ENCODE data around the gene PWP2.
"Not testable (repeated sequence)": the region's sequence is repeated elsewhere in the genome, so short reads cannot be mapped to it uniquely, and the experiment has no call there.

The PWP2 gene

DNA sequence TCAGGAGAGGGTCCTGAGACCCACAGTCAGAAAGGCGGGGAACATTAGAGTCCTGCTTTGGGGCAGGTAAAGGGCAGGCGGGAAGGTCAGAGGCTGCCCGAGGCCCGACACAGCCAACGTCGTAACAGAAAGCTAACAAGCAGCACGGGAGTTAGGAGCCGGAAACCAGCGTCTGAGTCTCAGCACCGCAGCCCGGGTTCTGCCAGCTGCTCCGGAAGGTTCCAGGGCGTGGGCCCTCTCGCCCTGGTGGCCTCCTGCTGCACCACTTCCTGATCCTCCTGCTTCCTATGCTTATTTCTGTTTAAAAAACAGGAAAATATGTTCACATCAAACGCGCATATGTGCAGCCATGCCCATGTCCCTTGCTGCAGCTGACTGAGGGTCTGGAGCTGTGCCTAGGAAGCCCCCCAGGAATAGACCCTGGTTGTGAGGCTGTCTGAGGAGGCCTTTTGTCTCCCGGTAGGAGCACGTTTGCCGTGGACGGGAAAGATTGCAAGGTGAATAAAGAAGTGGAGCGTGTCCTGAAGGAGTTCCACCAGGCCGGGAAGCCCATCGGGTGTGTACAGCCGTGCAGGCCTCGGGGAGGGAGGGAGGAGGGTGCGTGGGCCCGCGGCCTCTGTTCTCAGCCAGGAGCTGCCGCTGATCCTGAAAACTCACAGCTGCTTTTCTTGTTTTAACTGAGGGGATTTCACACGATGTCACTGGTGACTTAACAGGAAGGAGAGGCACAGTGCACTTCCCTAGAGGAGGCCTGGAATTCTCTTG lies 32.8 kb downstream of the PWP2 start:
- DNase-seq, result not testable (repeated sequence)

DNA sequence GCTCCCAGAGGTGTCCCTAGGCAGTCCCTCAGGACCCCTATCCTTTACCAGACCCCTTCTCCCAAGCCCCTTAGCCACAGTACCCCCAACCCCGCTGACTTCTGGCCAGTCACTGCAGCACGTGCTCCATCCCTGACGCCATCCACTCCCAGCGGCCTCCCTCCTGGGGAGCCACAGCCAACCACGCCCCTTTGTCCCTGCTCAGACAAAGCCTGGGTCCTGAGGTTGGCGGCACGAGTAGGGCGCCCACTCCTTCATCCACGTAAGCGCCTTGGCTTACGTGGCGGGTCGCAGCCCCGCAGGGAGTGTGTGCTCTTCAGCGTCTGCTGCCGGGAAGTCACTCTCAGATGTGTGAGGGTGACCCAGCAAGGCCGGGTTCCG lies 33.3 kb downstream of the PWP2 start:
- DNase-seq, result not testable (repeated sequence)

DNA sequence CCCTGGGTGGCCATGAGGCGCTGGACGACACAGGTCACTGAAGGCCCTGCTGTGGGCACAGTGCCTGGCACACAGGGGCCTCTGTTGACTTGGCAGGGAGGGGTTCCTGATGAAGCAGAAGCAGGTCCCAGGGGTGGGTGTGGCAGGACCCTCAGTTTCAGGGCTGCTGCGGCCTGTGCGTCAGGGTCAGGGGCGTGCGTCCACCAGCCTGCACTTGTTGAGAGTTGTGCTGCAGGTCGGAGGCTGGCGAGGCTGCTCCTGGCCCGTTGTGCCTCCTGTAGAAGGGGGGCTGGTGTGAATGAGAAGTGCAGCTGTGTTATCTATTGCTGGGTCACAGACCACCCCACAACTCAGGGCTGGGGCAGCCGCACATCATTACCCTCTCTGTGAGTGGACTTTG lies 35.3 kb downstream of the PWP2 start:
- DNase-seq, result not testable (repeated sequence)

DNA sequence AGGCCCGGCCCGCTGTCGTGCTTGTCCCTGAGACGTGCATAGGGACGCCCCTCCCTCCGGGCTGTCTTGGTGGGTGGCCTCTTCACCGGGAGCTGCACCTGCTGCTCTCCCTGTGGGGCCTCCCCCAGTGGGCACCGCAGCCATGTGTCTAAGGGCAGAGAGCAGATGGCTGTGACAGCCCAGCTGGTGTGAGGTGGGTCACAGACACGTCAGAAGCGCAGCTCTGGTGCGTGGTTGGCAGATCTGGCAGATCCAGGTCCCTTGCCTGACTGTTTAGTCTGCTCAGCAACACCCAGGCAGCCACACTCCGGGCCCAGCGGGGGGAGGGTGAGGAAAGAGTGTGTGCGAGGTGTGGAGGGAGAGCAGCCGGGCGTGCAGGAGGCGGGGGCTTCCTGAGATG lies 36.2 kb downstream of the PWP2 start:
- DNase-seq, result not testable (repeated sequence)

DNA sequence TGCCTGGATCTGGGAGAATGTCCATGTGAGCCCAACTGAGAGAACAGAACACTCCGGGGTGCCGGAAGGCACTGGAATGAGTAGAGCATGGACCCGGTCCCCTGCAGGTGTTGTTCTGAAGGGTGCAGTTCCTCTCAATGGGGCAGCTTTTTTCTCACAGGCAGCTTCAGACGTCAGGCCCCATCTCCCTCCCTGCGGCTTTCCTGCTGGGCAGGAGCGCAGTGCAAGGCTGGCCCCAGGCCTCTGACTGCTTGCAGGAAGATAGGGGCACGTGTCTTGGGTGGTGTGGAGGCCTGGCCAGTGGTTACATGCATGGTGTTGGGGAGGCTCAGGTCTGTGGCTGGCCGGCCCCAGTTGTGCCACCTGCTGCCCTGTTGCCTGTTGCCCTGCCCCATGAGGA lies 36.8 kb downstream of the PWP2 start:
- DNase-seq, result not testable (repeated sequence)

DNA sequence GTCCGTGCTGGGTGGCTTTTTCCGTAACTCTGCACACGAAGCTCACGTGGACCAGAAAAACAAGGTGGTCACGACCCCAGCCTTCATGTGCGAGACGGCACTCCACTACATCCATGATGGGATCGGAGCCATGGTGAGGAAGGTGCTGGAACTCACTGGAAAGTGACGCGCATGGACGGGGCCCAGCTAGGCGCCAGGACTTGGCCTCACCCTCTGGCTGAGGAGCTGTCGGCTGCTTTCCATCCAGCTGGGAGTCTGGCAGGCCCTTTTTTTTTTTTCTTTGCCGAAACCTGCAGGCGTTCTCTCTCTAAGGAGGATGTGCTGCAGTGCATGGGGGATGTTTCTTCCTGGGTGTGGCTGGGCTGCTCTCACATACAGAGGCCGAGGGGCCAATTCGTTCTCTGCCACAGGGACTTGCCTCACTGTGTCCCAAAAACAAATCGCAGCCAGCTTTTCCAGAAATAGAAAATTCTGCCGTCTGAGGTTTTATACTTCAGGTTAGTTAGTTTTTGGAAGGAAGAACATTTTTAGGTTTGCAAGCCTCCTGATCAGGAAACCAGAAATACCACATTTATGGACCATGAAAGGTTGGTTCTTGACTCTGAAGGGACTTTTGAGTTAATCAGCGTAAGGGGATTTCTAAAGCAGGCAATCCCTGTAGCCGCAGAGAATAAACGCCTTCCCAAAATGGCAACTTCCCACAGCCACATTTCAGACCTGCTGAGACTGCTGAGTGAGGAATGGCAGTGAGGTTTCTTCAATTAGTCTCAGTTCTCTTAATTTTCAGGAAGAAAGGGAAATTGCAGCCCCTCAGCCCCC lies 37.8 kb downstream of the PWP2 start:
- not testable (repeated sequence) for DNase-seq

DNA sequence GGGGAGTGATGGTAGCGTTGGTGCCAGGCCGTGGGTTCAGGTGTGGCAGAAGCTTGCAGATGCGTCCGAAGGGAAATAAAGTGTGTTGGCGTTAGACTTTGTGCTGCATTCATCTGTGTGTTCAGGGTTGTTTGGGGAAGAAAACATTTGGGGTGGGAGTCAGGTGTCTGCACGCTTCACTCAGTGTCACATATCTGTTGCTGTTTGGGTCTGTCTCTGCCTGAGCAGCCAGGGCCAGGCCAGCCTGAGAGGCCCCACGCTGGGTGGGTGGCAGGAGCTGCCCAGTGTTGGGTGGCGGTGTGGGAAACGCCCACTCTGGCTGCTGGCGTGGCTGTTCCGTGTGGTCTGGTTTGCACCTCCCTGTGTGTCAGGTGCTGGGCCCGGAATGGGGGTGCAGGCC lies 38.4 kb downstream of the PWP2 start:
- not testable (repeated sequence) for DNase-seq

DNA sequence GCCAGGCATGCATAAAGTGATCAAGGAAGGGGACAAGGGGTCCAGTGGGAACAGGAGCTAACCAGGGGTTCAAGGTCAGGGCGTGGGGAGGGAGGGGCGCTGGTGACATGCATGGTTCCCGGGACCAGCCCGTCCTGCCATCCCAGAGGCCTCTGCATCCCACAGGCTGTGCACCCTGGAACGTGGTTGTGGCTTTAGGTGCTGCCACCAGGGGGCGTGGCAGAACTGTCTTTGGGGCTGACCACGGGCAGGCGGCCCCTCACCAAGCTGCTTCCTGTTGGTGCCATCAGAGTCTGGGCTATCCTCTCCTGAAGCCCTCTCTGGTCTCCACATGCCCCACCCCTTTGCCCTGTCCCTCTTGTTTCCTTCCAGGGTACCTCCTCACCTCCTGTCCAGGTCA lies 39.9 kb downstream of the PWP2 start:
- DNase-seq, result not testable (repeated sequence)

DNA sequence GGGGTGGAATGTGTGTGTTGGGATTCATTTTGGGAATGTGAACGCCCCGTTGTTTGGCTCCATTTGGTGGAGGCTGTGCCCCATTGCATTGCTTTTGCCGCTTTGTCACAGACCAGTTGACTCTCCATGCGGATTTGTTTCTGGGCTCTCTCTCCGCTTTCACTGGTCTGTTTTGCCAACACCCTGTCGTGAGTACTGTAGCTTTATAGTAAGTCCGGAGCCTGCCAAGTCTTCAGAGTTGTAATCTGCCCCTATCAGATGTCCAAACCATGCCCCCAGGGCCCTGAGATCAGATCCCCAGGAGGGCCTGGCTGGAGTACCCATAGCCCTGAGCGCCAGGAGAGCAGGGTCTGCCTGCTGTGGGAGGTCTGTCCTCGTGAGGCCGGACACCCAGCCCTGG lies 43.1 kb downstream of the PWP2 start:
- not testable (repeated sequence) for DNase-seq

DNA sequence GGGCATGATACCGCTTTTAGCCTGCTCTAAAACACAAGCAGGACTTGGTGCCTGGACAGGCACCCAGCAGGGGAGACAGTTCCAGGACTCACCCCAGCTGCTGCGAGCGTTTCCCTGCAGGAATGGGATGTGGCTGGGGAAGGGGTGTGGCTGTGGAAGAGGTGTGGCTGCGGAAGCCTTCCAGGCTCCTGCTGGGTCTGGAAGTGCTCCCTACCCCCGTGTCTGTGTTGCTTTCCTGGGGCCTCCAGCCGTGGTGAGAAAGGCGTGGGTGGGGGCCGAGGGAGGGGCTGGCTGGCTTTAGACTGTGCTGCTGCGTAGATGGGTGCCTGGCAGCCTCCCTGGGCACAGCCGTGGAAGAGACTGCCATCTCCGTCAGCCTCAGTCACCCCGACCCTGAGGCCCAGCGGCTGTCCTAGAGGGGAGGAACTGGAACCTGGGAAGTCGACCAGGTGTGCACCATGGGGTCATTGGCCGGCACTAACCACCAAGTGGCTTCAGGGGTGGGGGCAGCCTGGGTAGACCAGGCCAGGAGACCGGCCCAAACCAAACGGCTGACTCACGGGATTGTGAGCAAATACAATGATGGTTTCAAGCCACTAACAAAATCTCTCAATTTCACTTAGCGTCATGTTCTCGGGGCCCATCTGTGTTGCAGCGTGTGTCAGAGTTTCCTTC lies 46.2 kb downstream of the PWP2 start:
- DNase-seq, result not testable (repeated sequence)

DNA sequence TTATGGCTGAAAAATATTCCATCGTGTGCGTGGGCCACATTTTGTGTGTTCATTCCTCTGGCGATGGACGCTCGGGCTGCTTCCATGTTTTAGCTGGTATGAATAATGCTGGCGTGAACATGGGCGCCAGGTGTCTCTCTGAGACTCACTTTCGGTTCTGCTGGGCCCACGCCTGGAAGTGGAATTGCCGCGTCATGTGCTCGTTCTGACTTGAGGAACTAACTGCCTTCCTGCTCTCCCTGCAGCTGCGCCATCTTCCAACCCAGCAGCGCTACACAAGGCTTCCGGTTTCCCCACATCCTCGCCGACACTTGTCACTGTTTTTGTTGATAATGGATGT lies 46.7 kb downstream of the PWP2 start:
- not testable (repeated sequence) for DNase-seq

DNA sequence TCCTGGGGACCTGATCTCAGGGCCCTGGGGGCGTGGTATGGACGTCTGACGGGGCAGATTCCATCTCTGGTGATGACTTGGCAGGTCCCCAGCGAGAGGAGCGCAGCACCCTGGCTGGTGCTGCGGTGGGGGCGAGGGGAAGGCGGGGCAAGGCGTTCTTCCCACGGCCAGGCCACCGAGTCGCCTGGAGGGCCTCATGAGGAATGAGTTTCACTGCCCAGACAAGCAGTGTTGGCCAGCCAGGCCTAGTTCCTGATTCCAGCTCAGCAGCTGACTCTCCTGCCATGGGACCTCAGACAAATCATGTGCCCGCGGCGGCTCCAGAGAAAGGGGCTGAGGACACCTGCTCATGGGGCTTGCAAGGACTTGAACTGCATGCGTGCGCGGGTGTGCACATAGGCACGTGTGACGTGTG lies 47.6 kb downstream of the PWP2 start:
- not testable (repeated sequence) for DNase-seq

DNA sequence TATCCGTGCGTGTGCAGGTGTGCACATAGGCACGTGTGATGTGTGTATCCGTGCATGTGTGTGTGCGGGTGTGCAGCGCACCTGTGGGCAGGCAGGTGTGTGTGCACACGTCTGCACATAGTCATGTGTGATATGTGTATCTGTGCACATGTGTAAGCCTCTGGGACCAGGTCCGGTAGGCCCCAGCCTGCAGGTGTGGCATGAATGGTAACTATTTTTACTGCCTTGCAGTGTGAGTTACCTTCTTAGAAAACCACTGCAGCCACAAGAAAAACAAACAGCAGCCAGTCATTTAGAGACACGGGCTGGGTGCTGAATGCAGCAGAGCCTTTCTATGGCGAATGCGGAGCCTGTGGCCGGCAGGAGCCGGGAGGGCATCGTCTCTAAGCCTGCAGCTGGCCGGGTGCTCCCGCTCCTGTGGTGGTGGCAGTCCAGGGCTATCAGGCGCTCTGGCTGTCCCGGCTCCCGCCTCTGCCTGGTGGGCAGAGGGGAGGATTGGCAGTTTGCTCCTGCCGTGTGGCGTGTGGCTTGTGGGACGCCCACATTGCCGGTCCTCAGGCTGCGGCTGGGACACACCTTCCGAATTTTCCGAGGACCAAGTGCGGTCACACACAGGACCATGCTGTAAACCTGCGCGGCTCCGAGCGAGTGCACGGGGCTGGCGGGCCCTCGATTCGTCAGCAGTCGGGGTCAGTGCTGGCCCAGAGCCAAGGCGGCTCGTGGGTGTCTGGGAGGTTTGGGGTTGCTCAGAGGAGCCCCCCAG lies 48.2 kb downstream of the PWP2 start:
- DNase-seq, result not testable (repeated sequence)

DNA sequence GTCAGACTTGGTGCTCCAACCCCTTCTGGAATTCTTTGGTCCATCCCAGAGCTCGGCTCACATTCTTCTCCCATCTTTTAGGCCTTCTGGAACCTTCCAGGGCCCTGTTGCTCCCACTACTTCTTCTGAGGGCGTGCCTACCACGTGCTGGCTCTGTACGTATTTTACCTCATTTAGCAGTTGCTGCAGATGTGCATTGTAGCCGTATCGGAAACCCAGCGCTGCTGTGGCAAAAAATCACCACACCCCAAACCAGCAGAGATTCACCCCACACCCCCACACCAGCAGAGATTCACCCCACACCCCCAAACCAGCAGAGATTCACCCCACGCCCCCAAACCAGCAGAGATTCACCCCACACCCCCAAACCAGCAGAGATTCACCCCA lies 48.8 kb downstream of the PWP2 start:
- DNase-seq, result not testable (repeated sequence)

DNA sequence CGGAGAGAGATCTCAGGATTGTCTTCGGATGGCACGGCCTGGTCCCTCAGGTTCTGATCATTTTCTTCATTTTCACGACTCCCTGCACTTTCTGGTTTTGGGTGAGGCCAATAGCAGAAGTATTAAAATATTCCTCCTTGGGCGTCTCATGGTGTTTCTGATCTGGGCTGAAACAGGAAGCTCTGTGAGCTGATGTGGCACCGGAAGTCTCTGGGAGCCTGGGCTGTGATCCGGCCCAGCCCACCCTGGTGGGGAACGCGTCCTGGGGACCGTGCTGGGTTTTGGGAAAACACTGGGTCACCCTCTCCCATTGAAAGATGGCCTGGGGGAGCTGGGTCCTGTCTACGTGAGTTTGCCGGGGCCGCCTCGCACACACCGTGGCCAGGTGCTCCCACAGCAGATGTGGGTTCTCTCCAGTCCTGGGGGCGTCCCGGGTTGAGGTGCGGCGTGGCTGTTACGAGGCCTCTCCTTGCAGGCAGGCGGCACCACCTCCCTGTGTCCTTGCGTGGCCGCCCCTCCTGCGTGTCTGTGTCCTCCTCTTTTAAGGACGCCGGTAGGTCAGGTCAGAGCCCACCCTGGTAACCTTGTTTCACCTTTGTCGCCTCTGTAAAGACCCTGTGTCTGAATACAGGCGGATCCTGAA lies 50.4 kb downstream of the PWP2 start:
- DNase-seq, result not testable (repeated sequence)

DNA sequence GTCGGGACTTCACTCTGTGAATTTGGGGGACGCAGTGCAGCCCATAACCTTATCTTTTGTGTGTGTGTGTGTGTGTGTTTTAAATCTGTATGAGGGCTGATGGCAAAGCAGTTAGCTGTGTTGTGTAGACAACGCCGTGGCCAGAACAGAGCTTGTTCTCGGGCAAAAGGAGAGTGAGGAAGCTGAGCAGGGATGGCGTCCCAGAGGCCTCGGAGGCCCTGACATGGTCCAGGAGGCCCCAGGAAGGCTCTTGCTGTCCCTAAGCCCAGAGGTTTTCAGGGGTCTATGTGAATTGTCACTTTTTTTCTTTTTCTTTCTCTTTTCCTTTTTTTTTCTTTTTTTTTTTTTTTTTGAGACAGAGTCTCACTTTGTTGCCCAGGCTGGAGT lies 50.9 kb downstream of the PWP2 start:
- not testable (repeated sequence) for DNase-seq

DNA sequence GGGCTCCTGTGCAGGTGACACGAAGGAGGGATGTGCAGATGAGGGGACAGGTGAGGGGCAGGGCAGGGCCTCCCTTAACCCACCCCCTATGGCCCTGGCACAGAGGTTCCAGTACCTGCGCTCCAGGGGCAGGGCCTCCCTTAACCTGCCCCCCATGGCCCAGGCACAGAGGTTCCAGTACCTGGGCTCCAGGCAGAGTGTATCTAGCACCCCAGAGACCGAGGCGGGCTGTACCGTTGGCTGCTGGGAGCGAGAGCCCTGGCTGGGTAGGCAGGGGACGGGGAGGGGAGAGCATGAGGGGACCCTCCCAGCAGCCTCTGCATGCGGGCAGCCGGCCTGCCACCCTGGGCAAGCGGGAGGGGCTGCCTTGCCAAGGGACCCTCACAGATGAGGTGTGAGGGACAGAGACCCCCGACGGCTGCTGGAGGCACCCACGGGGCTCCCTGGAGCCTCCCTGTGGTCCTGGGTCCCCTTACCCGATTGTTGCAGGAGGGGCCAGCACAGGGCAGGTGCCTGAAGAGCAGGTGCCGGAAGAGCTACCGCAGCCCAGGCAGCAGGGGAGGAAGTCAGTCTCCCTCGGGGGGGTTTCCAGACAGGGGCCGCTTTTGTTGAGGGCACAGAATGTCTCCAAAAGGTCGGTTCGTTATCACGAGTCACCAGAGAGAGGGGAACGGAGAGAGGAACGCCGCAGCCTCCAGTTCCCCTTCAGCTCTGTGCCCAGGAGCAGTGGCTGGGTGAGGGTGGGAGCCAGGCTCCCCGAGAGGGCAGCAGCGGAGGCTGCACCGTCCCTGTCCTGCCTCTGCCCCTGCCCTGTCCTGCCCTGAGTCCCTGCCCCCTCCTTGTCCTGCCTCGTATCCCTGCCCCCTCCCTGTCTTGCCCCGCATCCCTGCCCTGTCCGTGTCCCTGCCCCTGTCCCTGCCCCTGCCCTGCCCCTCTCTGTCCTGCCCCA lies 52.4 kb downstream of the PWP2 start:
- DNase-seq, result not testable (repeated sequence)

DNA sequence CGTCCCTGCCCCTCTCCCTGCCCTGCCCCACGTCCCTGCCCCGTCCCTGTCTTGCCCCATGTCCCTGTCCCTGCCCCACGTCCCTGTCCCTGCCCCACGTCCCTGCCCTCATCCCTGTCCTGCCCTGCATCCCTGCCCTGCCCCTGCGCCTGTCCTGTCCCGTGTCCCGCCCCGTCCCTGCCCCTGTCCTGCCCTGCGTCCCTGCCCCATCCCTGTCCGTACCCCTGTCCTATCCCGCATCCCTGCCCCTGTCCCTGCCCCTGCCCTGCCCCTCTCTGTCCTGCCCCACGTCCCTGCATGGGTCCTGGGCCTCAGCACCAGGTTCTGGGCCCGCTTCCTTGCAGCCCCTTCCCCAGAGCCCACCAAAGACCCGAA lies 53.1 kb downstream of the PWP2 start:
- DNase-seq, result not testable (repeated sequence)

DNA sequence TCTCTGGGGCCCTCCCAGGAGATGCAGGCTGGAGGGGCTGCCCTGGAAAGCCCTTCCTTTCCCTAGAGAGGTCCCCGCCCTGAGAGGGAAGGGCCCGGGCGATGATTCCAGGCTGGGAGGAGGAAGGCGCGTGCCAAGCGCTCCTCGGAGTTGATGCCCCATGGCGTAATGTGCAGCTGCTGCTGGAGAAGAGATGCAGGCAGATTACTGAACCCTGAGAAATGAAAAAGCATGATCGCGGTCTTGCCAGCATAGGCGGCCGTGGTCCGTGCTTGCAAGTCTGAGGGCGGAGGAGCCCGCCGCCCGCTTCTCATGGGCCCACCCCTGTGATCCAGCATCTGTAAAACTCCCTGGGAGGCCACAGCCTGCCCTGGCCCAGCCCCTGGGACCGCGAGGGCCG lies 53.6 kb downstream of the PWP2 start:
- not testable (repeated sequence) for DNase-seq

DNA sequence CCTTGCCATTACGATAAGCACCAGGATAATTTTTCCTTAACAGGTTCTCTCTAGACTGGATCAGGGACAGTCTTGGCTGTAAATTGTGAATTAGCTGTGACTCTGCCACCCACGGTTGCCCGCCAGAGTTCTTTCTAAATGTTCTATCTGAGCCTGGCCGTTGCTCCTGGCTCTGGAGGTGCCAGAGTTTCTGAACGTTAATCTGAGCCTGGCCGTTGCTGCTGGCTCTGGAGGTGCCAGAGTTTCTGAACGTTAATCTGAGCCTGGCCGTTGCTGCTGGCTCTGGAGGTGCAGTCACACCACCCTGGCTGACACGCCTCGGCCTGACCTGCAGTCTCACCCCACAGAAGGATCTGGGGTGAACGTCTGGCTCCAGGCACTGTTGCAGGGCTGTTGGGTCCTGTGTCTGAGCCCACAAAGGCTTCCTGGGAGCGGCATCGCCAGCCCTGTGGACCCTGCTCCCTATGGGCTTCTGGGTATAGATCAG lies 56.0 kb downstream of the PWP2 start:
- DNase-seq, result not testable (repeated sequence)

DNA sequence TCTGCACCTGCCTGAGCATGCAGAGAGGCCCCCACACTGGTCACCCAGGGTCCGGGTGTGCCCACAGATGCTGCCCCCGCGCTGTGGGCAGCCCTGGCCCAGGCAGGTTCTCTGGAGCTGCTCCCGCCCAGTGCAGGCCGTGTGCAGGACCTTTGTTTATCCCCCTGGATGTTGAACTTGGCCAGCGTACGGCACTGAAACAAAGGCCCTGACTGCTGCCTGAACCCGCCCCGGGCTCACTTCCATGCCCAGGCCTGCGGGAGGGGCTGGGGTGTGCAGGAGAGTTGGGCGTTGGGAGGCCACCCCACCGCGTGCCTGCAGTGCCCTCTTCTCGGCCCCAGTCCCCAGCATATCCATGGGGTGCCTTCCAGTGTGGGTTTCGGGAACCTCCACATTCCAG lies 58.7 kb downstream of the PWP2 start:
- not testable (repeated sequence) for DNase-seq

Measured in cortex of kidney (tissue), 1 donor.